MG63 (cell line): ENCODE data around the gene IFT52. TPM values are rescaled to one million over a fixed set of nuclear protein-coding genes. Genes with fewer than 3 reads are reported as not detected.
A peak's percentile ranks its signal among the peaks of the same experiment; 100 is the strongest.

Experiments used
- DNase-seq: peaks from one replicate; pipeline ENCODE4 v3.0.0-alpha.2; 2020
- H3K27me3 ChIP-seq: fragments of 250-450 bp; sonication (Bioruptor Pico); 2 replicates; pipeline ENCODE4 v1.5.1; 2020; ENCODE audit warnings: mild to moderate bottlenecking, moderate library complexity
- H3K36me3 ChIP-seq: fragments of 250-450 bp; sonication (Bioruptor Pico); 2 replicates; pipeline ENCODE4 v1.5.1; 2020; ENCODE audit warnings: mild to moderate bottlenecking, moderate library complexity
- H3K4me3 ChIP-seq: fragments of 250-450 bp; sonication (Bioruptor Pico); 2 replicates; pipeline ENCODE4 v1.5.1; 2020; ENCODE audit warnings: mild to moderate bottlenecking, moderate library complexity
- H3K9me3 ChIP-seq: fragments of 250-450 bp; sonication (Bioruptor Pico); 2 replicates; pipeline ENCODE4 v1.5.1; 2020; ENCODE audit warnings: mild to moderate bottlenecking, moderate library complexity
- total RNA-seq: library from RNA; depleted of rRNA; stranded (reverse); fragments of >200 nt; shearing (Covaris generic); gene quantifications from 2 replicates; pipeline ENCODE4 v1.2.3, GENCODE V29; 2014; ENCODE audit warnings: low replicate concordance

The IFT52 gene
- total RNA-seq, 1 experiment from 2014 or later = 45.4 TPM

GRCh38 chr20:43665466-43666176, 74.9 kb downstream of the IFT52 start:
- no peak for DNase-seq
- no peaks in the 10 kb centered on the region for H3K27me3 ChIP-seq
- no peak overlapping the region for H3K4me3 ChIP-seq
- H3K9me3 ChIP-seq = no peaks in the 10 kb centered on the region
- peaks cover 25% of the 10 kb centered on the region for H3K36me3 ChIP-seq

DNA sequence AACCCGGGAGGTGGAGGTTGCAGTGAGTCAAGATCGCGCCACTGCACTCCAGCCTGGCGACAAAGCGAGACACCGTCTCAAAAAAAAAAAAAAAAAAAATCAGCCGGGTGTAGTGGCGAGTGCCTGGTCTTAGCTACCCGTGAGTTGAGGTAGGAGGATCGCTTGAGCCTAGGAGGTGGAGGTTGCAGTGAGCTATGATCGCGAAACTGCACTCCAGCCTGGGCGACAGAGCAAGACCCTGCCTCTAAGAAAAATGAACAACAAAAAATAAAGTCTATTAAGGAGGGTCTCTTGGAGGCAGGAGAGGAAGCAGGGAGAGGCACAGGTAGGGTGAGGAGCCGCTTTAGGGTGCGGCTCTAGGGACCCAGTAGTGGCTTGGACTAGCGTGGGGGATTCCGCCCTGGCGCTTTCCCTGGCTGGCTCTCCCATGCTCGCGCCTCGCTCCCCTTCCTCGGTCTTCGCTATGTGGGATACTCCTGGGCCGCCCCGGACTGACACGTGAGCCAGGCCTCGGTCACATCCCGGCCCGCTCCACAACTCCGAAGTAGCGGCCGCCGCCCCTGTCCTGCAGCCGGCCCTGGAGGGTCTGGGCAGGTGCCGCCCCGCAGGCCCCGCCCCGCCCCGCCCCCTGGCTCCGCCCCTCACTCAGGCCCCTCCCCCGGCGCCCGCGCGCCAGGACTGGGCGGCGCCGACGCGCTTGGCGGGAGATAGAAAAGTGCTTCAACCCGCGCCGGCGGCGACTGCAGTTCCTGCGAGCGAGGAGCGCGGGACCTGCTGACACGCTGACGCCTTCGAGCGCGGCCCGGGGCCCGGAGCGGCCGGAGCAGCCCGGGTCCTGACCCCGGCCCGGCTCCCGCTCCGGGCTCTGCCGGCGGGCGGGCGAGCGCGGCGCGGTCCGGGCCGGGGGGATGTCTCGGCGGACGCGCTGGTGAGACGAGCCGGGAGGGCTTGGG, 75.9 kb downstream of the IFT52 start, which contains the start of gene MYBL2:
Gene MYBL2, plus strand, starts transcription at position 739 of the 953 bp plus-strand sequence. Its CDS starts 170 bp downstream, at position 909.
- Histone ChIP-seq H3K9me3 (no peaks in the 10 kb centered on the region), H3K4me3 (peak within 1 kb of the TSS; percentile 71), H3K36me3 (peaks cover 27% of the 10 kb centered on the region), H3K27me3 (no peaks in the 10 kb centered on the region)
- peak; percentile 69 for DNase-seq

GRCh38 chr20:43667341-43668132, 76.8 kb downstream of the IFT52 start:
- peaks cover 33% of the 10 kb centered on the region for H3K36me3 ChIP-seq
- H3K9me3 ChIP-seq = no peaks in the 10 kb centered on the region
- no peaks in the 10 kb centered on the region for H3K27me3 ChIP-seq
- DNase-seq = peak; percentile 69
- H3K4me3 ChIP-seq = peak overlapping the region; percentile 71

DNA sequence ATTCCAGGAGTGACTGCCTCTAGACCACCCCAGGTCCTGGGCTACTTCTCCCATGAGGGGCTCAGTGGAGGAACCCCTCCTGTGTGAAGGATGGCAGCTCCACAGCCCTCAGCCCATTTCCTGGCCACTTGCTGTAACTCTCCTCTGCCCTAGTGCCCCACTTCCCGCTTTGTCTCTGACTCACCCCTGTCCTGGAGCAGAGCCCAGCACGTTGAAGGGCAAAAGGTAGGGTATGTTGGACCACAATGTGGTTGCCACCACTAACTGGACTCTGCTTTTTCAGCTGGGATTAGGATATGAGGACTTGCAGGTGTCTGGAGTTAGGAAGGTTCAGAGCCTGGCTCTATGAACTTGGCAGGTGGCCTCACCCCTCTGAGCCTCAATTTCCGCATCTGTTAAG, 78.6 kb downstream of the IFT52 start:
- Histone ChIP-seq H3K36me3 (peaks cover 47% of the 10 kb centered on the region), H3K4me3 (no peak overlapping the region), H3K27me3 (no peaks in the 10 kb centered on the region), H3K9me3 (no peaks in the 10 kb centered on the region)
- DNase-seq = peak; percentile 83

DNA sequence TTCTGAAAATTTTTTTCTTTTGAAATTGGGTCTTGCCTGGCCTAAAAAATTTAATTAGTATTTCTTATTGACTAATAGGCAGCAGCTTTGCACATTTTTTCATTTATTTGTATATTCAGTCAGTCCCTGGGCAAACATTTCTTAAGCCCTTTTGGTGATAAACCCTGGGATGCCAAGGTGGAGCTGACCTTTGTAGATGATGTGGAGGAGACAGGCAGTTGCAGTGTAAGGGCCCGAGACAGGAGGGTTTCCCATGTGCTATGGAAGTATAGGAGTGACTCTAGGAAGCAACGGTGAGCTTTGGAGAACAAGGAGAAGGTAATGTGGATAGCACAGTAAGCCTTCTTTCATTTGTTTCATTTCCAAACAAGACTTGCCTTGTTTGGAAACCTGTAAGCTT, 79.7 kb downstream of the IFT52 start:
- H3K36me3 ChIP-seq = peaks cover 52% of the 10 kb centered on the region
- DNase-seq = no peak
- H3K4me3 ChIP-seq = no peak overlapping the region
- no peaks in the 10 kb centered on the region for H3K27me3 ChIP-seq
- H3K9me3 ChIP-seq = no peaks in the 10 kb centered on the region

GRCh38 chr20:43676368-43676767, 85.6 kb downstream of the IFT52 start:
- DNase-seq = no peak
- H3K9me3 ChIP-seq = no peaks in the 10 kb centered on the region
- peaks cover 59% of the 10 kb centered on the region for H3K36me3 ChIP-seq
- no peak overlapping the region for H3K4me3 ChIP-seq
- no peaks in the 10 kb centered on the region for H3K27me3 ChIP-seq

DNA sequence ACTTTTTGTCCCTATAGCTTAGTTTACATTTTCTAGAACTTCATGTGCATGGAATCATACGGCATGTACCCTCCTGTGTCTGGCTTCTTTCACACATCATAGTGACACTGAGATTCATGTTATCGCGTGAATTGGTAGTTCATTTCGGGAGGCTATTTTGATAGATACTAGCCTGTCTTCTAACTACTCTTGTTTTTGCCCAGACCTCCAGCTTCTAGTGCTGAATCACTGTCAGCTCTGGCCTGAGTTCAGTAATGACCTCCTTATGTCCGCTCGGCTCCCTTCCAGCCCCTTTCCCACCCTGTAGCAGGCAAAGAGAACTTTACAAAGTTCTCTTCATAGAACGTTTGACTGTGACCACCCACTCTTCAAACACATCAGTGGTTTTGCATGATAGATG, 90.2 kb downstream of the IFT52 start:
- H3K27me3 ChIP-seq = no peaks in the 10 kb centered on the region
- peaks cover 54% of the 10 kb centered on the region for H3K36me3 ChIP-seq
- no peak for DNase-seq
- H3K4me3 ChIP-seq = no peak overlapping the region
- no peaks in the 10 kb centered on the region for H3K9me3 ChIP-seq

GRCh38 chr20:43681468-43681942, 90.8 kb downstream of the IFT52 start:
- Histone ChIP-seq H3K4me3 (no peak overlapping the region), H3K36me3 (peaks cover 53% of the 10 kb centered on the region), H3K9me3 (no peaks in the 10 kb centered on the region), H3K27me3 (no peaks in the 10 kb centered on the region)
- no peak for DNase-seq

DNA sequence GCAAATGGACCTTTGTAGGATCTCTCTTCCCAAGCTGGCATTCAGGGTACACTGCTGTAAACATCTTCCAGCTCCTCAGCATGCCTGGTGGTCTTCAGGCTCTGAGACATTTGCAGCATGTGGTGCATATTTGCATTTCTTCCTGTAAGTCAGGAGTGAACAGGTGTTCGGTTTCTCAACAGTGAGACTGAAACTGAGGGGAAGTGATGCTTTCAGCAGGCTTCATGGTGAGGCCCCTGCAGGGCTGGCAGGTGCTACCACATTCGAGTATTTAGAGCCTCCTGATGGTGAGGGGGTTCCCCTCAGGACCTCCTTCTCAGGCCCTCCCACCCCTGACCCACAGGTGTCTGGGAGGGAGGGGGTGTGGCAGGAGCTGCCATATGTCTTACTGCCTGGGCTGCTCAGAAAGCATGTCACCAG, 91.3 kb downstream of the IFT52 start:
- no peaks in the 10 kb centered on the region for H3K27me3 ChIP-seq
- no peaks in the 10 kb centered on the region for H3K9me3 ChIP-seq
- no peak overlapping the region for H3K4me3 ChIP-seq
- DNase-seq = no peak
- H3K36me3 ChIP-seq = peaks cover 53% of the 10 kb centered on the region

DNA sequence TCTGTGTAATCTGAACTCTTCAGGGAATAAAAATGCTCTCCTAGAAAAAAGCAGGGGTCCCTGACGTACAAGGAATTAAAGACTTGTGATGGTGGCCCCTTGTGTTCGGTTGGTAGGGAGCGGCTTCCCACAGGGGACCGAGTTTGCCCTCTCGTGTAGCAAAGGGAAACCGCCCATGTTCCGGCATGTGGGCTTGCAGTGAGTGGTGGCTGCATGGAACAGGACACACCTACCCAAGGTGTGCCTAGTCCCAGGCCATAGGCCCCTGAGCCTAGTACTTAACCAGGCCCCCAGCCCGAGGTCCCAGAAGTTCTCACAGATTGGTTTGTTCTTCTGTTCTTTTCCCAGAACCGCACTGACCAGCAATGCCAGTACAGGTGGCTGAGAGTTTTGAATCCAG, 91.7 kb downstream of the IFT52 start:
- H3K4me3 ChIP-seq = no peak overlapping the region
- no peaks in the 10 kb centered on the region for H3K27me3 ChIP-seq
- no peak for DNase-seq
- no peaks in the 10 kb centered on the region for H3K9me3 ChIP-seq
- peaks cover 54% of the 10 kb centered on the region for H3K36me3 ChIP-seq

GRCh38 chr20:43686820-43687219, 96.1 kb downstream of the IFT52 start:
- no peaks in the 10 kb centered on the region for H3K9me3 ChIP-seq
- no peaks in the 10 kb centered on the region for H3K27me3 ChIP-seq
- no peak overlapping the region for H3K4me3 ChIP-seq
- peaks cover 48% of the 10 kb centered on the region for H3K36me3 ChIP-seq
- DNase-seq = no peak

GRCh38 chr20:43689165-43689564, 98.4 kb downstream of the IFT52 start:
- no peak for DNase-seq
- H3K9me3 ChIP-seq = no peaks in the 10 kb centered on the region
- peaks cover 52% of the 10 kb centered on the region for H3K36me3 ChIP-seq
- H3K27me3 ChIP-seq = no peaks in the 10 kb centered on the region
- no peak overlapping the region for H3K4me3 ChIP-seq

DNA sequence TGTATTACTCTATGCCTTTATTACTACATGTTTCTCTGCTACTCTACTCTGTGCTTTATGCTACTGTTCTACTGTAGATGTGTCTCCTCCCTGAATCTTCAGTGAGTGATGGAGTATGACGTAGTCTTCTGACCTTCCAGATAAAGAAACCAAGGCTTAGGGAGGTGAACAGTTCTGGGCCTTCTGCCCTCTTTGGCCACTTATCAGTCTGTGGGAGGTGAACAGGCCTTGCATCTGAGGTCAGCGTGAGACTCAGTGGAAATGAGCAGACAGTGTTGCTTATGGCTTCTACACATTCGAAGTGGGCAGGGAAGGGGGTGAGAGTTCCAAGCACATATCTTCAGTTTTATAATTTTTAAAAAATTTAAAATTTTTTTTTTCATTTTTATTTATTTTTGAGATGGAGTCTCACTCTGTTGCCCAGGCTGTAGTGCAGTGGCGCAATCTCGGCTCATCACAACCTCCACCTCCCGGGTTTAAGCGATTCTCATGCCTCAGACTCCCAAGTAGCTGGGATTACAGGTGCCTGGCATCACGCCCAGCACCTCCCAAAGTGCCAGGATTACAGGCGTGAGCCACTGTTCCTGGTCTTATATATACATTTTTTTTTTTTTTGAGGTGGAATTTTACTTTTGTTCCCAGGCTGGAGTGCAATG, 100.3 kb downstream of the IFT52 start:
- DNase-seq = no peak
- Histone ChIP-seq H3K9me3 (no peaks in the 10 kb centered on the region), H3K27me3 (no peaks in the 10 kb centered on the region), H3K36me3 (peaks cover 58% of the 10 kb centered on the region), H3K4me3 (no peak overlapping the region)

DNA sequence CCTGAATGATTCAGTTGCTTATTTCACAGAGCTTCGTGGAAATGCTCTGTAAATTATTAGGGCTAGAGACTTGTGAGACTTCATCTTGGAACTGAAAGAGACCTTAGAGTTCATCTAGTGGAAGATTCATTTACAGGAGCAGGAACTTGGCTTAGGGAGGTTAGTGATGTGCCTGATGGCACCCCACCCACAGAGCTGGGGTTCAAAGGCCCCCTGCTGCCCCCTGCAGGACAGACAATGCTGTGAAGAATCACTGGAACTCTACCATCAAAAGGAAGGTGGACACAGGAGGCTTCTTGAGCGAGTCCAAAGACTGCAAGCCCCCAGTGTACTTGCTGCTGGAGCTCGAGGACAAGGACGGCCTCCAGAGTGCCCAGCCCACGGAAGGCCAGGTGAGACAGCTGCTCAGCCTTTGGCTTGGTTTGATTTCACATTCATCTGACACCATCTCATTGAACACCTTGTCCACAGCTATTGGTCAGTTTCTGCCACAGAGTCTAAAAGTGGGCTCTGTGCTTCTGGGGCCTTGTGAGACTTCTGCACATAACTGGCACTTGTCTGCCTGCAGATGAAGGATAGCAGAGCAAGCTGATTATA, 101.3 kb downstream of the IFT52 start:
- Histone ChIP-seq H3K9me3 (no peaks in the 10 kb centered on the region), H3K36me3 (peaks cover 57% of the 10 kb centered on the region), H3K27me3 (no peaks in the 10 kb centered on the region), H3K4me3 (no peak overlapping the region)
- peak; percentile 52 for DNase-seq

- DNase-seq = no peak
Measured at GRCh38 chr20:43694763-43695162, 104.0 kb downstream of the IFT52 start.

DNA sequence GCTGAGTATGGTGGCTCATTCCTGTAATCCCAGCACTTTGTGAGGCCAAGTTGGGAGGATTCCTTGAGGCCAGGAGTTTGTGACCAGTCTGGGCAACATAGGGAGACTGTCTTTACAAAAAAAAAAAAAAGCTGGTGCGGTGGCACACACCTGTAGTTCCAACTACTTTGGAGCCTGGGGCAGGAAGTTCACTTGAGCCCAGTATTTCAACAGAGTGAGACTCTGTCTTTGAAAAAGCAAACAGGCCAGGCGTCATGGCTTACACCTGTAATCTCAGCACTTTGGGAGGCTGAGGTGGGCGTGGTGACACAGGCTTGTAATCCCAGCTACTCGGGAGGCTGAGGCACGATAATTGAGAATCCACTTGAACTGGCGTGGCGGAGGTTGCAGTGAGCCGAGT, 104.8 kb downstream of the IFT52 start:
- Histone ChIP-seq H3K4me3 (no peak overlapping the region), H3K9me3 (no peaks in the 10 kb centered on the region), H3K27me3 (no peaks in the 10 kb centered on the region), H3K36me3 (peaks cover 55% of the 10 kb centered on the region)
- DNase-seq = no peak

More at GRCh38 chr20:43694763-43695162, 104.0 kb downstream of the IFT52 start:
- no peak overlapping the region for H3K4me3 ChIP-seq
- no peaks in the 10 kb centered on the region for H3K9me3 ChIP-seq
- H3K36me3 ChIP-seq = peaks cover 49% of the 10 kb centered on the region
- no peaks in the 10 kb centered on the region for H3K27me3 ChIP-seq
